Panc1 (cell line): ENCODE data around the gene ZBTB1. TPM values are rescaled to one million over a fixed set of nuclear protein-coding genes. Genes with fewer than 3 reads are reported as not detected.

Experiments
- ATAC-seq: fragments of 200-7000 bp; cut with Tn5 transposase; 2 replicates; pipeline ENCODE4 v1.9.1; 2020; ENCODE audit warnings: mild to moderate bottlenecking, moderate library complexity
- BruUV-seq: library from RNA; stranded (reverse); fragments of 400-500 nt; replicated peaks from 2 replicates; lab custom pipeline; 2021; lab: Mats Ljungman, UMichigan
- CTCF ChIA-PET: fragments of 300-600 bp; sonication (Branson Sonifier 250); formaldehyde crosslinking; loops from one replicate; lab custom pipeline; 2022; ENCODE audit warnings: antibody characterized with exemption; lab: Charles Lee
- POLR2A ChIA-PET: fragments of 300-600 bp; sonication (Branson Sonifier 250); formaldehyde crosslinking; loops from one replicate; lab custom pipeline; 2022; ENCODE audit warnings: antibody characterized with exemption; lab: Charles Lee
- DNase-seq: peaks from one replicate; pipeline ENCODE4 v3.0.0-alpha.2; 2010; ENCODE audit warnings: low read depth, low spot score
- H3K27ac ChIP-seq: 2 replicates; pipeline ENCODE4 v1.5.1; 2011; ENCODE audit warnings: mild to moderate bottlenecking, low read length, inconsistent platforms
- H3K27me3 ChIP-seq: fragments of 200-500 bp; sonication (Bioruptor generic); 2 replicates; pipeline ENCODE4 v1.6.0; 2014; ENCODE audit warnings: low read length, inconsistent platforms; ENCODE audit not compliant: control insufficient read depth, insufficient read depth
- H3K36me3 ChIP-seq: fragments of 200-500 bp; sonication (Bioruptor generic); 2 replicates; pipeline ENCODE4 v1.5.1; 2014; ENCODE audit warnings: inconsistent platforms, mild to moderate bottlenecking, low read length, moderate library complexity; ENCODE audit not compliant: control insufficient read depth, insufficient read depth
- H3K4me1 ChIP-seq: 2 replicates; pipeline ENCODE4 v1.5.1; 2011; ENCODE audit warnings: inconsistent platforms, mild to moderate bottlenecking, low read length, moderate library complexity; ENCODE audit not compliant: control insufficient read depth, insufficient read depth
- H3K4me3 ChIP-seq, 2 experiments: 2 replicates each; pipeline ENCODE4 v1.5.1; 2011 to 2012; ENCODE audit warnings: low read depth in 2 of 2, low read length in 2 of 2, mild to moderate bottlenecking in 2 of 2, inconsistent platforms in 1 of 2, moderate library complexity in 1 of 2
- H3K9me3 ChIP-seq: fragments of 200-500 bp; sonication (Bioruptor generic); 2 replicates; pipeline ENCODE4 v1.5.1; 2014; ENCODE audit warnings: low read depth, mild to moderate bottlenecking, inconsistent platforms, low read length, moderate library complexity; ENCODE audit not compliant: control insufficient read depth, insufficient read depth
- CTCF ChIP-seq: fragments of 450-650 bp; IDR thresholded peaks from 2 replicates; pipeline ENCODE4 v1.5.1; 2017; ENCODE audit warnings: mild to moderate bottlenecking
- POLR2AphosphoS5 ChIP-seq: IDR thresholded peaks from 2 replicates; pipeline ENCODE4 v1.6.1; 2012; ENCODE audit warnings: mild to moderate bottlenecking, low read depth, low read length, moderate library complexity
- REST ChIP-seq, 2 experiments: IDR thresholded peaks; 2 replicates each; pipeline ENCODE4 v1.6.1; 2011 to 2012; ENCODE audit warnings: low read depth in 2 of 2, control low read depth in 1 of 2, low read length in 1 of 2, mild to moderate bottlenecking in 1 of 2, moderate library complexity in 1 of 2; ENCODE audit not compliant: insufficient read depth in 1 of 2
- SIN3A ChIP-seq: IDR thresholded peaks from 2 replicates; pipeline ENCODE4 v1.6.1; 2012; ENCODE audit warnings: low read depth, mild to moderate bottlenecking, low read length, moderate library complexity, borderline replicate concordance; ENCODE audit not compliant: insufficient read depth
- TCF7L2 ChIP-seq: IDR thresholded peaks from 2 replicates; pipeline ENCODE4 v1.6.1; 2011; ENCODE audit warnings: mild to moderate bottlenecking, low read depth, low read length, inconsistent platforms
- in situ Hi-C: cut with HindIII; loops from 2 replicates; pipeline ENCODE4 v1.10.0; 2016; ENCODE audit warnings: low sequenced_read_pairs, low pct_unique_long_range_greater_than_20kb
- intact Hi-C: fragments of 100-400 bp; cut with micrococcal nuclease; formaldehyde crosslinking; loops from one replicate; pipeline ENCODE4 v1.10.0; 2022; ENCODE audit not compliant: unreplicated experiment
- total RNA-seq: library from RNA; stranded (reverse); gene quantifications from one replicate; pipeline ENCODE4 v1.2.1, GENCODE V29; 2021; ENCODE audit not compliant: unreplicated experiment

ZBTB1 gene
- total RNA-seq, 1 experiment from 2014 or later, result 36.1 TPM

- BruUV-seq, result no TSS peak
- ChIA-PET POLR2A (interaction anchor here (0.6 kb wide), 1 partner anchor 260 kb away, joined by 4 read pairs; no protein-coding TSS in a partner anchor), CTCF (interaction anchor here (0.5 kb wide), 1 partner anchor 149 kb away, joined by 3 read pairs; no protein-coding TSS in a partner anchor)
- DNase-seq (no peak), ATAC-seq (no peak)
- no peak overlapping the region for H3K4me3 ChIP-seq
- H3K9me3 ChIP-seq, result no peaks in the 10 kb centered on the region
- H3K4me1 ChIP-seq, result no peaks in the 10 kb centered on the region
- no peak for TF ChIP-seq REST (IDR thresholded peaks at IDR 0.05; ENCODE audit: insufficient read depth in 1 of 2, low read depth in 2 of 2, low read length in 1 of 2)
- TF ChIP-seq CTCF, result no peak
- TF ChIP-seq SIN3A, result no peak
- no peak for TF ChIP-seq POLR2AphosphoS5
- TF ChIP-seq TCF7L2, result no peak
- in situ Hi-C loops (no loop called here), intact Hi-C loops (no loop called here)
- no peaks in the 10 kb centered on the region for H3K27me3 ChIP-seq
- H3K36me3 ChIP-seq, result peaks cover 2% of the 10 kb centered on the region; the same call in 1 of the 2 replicates
- H3K27ac ChIP-seq, result no peak overlapping the region
Observed at GRCh38 chr14:64493455-64493854, 11.1 kb upstream of the ZBTB1 start.

GRCh38 chr14:64495252-64495651, 9.3 kb upstream of the ZBTB1 start:
- Histone ChIP-seq H3K4me3 (no peak overlapping the region), H3K36me3 (peaks cover 2% of the 10 kb centered on the region; the same call in 1 of the 2 replicates), H3K27ac (no peak overlapping the region), H3K4me1 (no peaks in the 10 kb centered on the region), H3K9me3 (no peaks in the 10 kb centered on the region), H3K27me3 (no peaks in the 10 kb centered on the region)
- DNase-seq, result no peak
- CTCF ChIA-PET, result no interaction called here
- TF ChIP-seq TCF7L2, result no peak
- no peak for TF ChIP-seq REST (IDR thresholded peaks at IDR 0.05; ENCODE audit: insufficient read depth in 1 of 2, low read depth in 2 of 2, low read length in 1 of 2)
- TF ChIP-seq CTCF, result no peak
- TF ChIP-seq SIN3A, result no peak
- no peak for TF ChIP-seq POLR2AphosphoS5
- no TSS peak for BruUV-seq
- no peak for ATAC-seq
- POLR2A ChIA-PET, result no interaction called here
- intact Hi-C loops (no loop called here), in situ Hi-C loops (no loop called here)
